Prostate gland (tissue), 2 donors: ENCODE measurements around the gene NEMP1.

Source experiments
- CTCF ChIP-seq, 4 experiments: fragments of 200-600 bp in 2 of 4; fragments of 450-650 bp in 2 of 4; sonication (generic) in 2 of 4; IDR thresholded peaks; 1 replicate in 3 of 4; 2 replicates in 1 of 4; pipeline ENCODE4 v1.5.1; 2016 to 2019; ENCODE audit warnings: antibody characterized with exemption in 4 of 4, mild to moderate bottlenecking in 2 of 4, moderate library complexity in 2 of 4
- POLR2A ChIP-seq: fragments of 450-650 bp; IDR thresholded peaks from one replicate; pipeline ENCODE4 v1.6.1; 2016; ENCODE audit warnings: antibody characterized with exemption, mild to moderate bottlenecking
- POLR2AphosphoS5 ChIP-seq: sonication (generic); formaldehyde crosslinking; IDR thresholded peaks from one replicate; pipeline ENCODE4 v1.6.1; 2017; ENCODE audit warnings: antibody characterized with exemption

GRCh38 chr12:57112492-57113294 is 34.1 kb upstream of the NEMP1 start:
- no peak for TF ChIP-seq POLR2A
- no peak for TF ChIP-seq POLR2AphosphoS5
- TF ChIP-seq CTCF (IDR thresholded peaks at IDR 0.05), result peak in 1 of 4 experiments; percentile 96
